SH-SY5Y (cell line): Measurements from ENCODE around the gene RSRC2.

Source experiments
- GATA2 ChIP-seq: IDR thresholded peaks from 2 replicates; pipeline ENCODE4 v1.6.1; 2011; ENCODE audit warnings: mild to moderate bottlenecking, low read depth, low read length
- GATA3 ChIP-seq: IDR thresholded peaks from 2 replicates; pipeline ENCODE4 v1.6.1; 2011; ENCODE audit warnings: low read depth, mild to moderate bottlenecking, low read length, moderate library complexity

The RSRC2 gene

GRCh38 chr12:122501489-122501989 lies 25.2 kb downstream of the RSRC2 start:
- no peak for TF ChIP-seq GATA3

DNA sequence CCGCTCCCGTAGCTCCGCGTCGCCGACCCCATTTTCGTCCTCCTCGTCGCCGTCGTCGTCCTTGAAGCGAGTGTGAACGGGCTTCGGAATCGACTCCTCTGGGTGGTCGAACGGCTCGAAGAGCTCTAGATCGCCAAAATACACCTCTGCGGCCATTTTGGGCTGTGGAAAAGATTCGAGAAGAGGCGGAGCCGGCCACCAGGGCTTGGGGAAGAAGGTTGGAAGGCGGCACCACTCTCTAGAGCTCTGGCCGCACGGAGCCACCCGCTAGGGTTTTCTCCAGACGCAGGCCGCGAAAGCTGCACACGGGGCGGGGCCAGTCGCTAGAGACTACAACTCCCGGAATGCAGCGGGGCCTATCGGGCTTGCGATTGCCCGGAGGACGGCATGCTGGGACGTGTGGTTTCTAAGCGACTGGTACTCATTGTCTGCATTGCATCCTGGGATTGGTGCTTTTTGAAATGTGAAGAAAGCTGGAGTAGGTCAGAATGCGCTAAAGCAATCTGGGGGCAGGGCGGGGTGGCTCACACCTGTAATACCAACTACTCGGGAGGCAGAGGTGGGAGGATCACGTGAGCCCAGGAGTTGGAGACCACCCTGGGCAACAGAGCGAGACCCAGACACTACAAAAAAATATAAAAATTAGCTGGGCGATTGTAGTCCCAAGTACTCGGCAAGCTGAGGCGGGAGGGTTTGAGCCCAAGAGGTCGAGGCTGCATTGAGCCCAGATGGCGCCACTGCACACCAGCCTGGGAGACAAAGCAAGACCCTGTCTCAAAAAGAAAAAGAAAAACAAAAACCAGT lies 25.8 kb downstream of the RSRC2 start, which contains the start of gene ZCCHC8:
ZCCHC8 (minus strand) TSS at position 248 of the 804 bp plus-strand sequence; CDS start at position 156, 92 bp downstream.
- TF ChIP-seq GATA2: peak; percentile 35; the same call in 1 of the 2 replicates
- TF ChIP-seq GATA3: no peak

DNA sequence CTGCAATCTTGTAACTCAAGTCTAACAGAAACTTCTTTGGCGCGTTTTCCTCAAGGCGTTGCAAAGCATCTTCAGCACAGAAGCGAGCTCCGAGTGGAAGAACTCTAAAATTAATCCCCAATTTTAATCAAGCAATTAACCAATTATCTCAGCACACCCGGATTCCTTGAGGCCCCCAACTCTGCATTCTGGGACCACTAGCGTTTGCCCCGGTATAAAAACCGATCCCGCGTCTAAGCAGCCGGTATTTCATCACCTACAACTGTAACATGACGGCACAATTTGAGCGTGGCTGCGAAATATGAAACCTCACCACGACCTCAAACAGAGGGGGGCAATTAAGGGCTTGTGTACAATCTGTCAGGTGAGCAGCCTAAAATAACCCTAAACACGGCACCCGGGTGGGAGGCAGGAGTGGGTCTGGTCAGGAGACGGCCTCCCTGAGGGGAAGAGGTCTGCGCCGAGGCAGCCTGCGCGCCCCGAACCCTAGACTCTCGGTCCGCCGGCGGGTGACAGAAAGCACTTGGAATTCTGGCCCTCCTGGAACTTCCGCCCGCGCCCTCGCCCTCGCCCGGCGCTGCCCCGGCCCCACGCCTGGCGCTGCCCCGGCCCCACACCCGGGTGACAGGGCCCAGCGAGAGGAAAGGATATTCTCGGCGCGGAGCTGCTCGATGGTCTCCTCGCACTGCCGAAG lies 26.6 kb downstream of the RSRC2 start:
- TF ChIP-seq GATA2 (no peak), GATA3 (no peak)

GRCh38 chr12:122495258-122495657 lies 31.5 kb downstream of the RSRC2 start:
- TF ChIP-seq GATA2: no peak
- TF ChIP-seq GATA3: no peak

DNA sequence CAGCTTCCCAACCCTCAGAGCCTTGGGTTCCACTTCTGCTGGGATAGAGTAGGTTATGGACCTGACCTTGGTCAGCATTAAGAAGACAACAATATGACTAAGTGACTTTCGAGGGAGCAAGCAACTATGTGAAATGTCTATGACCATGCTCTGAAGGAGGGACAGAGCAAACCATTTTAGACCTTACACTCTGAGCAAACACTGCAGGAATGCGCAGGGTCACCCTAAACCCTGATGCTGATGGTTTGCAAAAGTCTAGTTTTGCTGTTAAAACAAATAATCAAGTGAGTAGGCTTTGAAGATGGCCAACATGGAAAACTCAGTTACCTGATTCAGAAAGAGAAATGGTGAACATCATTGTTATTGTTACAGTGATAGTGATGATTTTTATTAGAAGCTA lies 34.7 kb downstream of the RSRC2 start:
- no peak for TF ChIP-seq GATA3
- TF ChIP-seq GATA2: no peak

GRCh38 chr12:122489038-122489437 lies 37.7 kb downstream of the RSRC2 start:
- TF ChIP-seq GATA2: no peak
- no peak for TF ChIP-seq GATA3

GRCh38 chr12:122486805-122487426 lies 39.8 kb downstream of the RSRC2 start:
- TF ChIP-seq GATA2 (no peak), GATA3 (no peak)

- TF ChIP-seq GATA3 (no peak), GATA2 (no peak)
Measured at GRCh38 chr12:122483969-122484368, 42.8 kb downstream of the RSRC2 start.

DNA sequence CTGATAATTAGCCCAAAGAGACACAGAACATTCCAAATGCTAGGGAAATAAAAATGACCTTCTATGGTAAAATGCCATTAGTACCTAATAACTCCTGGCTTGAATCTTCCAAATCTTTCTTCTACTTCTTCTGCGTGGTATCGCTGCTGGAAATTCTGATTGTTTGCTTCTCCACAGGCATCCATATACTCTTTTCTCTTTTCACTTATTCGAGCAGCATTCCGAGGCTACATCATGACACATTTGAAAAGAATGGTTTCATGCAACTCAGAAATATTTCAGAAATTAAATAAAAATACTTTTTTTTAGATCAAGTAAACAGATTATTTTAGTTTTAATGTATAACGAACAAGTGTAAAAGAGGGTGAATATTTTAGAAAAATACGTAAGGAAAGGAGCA lies 44.9 kb downstream of the RSRC2 start:
- no peak for TF ChIP-seq GATA2
- no peak for TF ChIP-seq GATA3

GRCh38 chr12:122480753-122481152 lies 46.0 kb downstream of the RSRC2 start:
- TF ChIP-seq GATA3 (no peak), GATA2 (no peak)

DNA sequence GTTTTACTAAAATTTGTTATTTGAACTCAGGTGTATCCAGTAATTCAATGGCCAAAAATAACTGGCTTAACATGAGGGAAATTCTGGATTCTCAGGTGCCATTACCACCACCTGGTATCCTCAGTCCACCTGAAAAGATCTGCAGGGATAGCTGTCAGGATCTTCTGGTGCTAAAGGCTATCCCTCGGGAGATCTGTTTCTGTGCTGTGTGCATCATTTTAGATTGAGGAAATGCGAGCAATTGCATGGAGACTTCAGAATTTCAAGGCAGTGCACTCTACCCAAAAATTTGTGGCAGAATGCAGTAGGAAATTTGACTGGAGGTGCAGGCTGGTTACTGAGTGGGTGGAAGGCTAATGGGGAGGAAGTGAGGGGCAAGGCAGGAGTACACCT lies 52.4 kb downstream of the RSRC2 start:
- TF ChIP-seq GATA2 (no peak), GATA3 (no peak)

- TF ChIP-seq GATA2 (no peak), GATA3 (no peak)
Measured at GRCh38 chr12:122473543-122474323, 53.0 kb downstream of the RSRC2 start.

GRCh38 chr12:122471324-122472226 lies 55.2 kb downstream of the RSRC2 start:
- TF ChIP-seq GATA2: no peak
- no peak for TF ChIP-seq GATA3

- TF ChIP-seq GATA2 (no peak), GATA3 (no peak)
Measured at GRCh38 chr12:122467983-122468382, 58.8 kb downstream of the RSRC2 start.
